ENCODE measurements around the gene LYSMD3. TPM values are rescaled to one million over a fixed set of nuclear protein-coding genes. Genes with fewer than 3 reads are reported as not detected.
"Not testable (repeated sequence)": the region's sequence is repeated elsewhere in the genome, so short reads cannot be mapped to it uniquely, and the experiment has no call there.

The LYSMD3 gene
- 13.2 TPM for polyA plus RNA-seq (2013, experiment 1 of 4)
- polyA plus RNA-seq (2013, experiment 2 of 4): 11.2 TPM
- 11.4 TPM for polyA plus RNA-seq (2013, experiment 3 of 4)
- polyA plus RNA-seq (2013, experiment 4 of 4): 11.5 TPM

DNA sequence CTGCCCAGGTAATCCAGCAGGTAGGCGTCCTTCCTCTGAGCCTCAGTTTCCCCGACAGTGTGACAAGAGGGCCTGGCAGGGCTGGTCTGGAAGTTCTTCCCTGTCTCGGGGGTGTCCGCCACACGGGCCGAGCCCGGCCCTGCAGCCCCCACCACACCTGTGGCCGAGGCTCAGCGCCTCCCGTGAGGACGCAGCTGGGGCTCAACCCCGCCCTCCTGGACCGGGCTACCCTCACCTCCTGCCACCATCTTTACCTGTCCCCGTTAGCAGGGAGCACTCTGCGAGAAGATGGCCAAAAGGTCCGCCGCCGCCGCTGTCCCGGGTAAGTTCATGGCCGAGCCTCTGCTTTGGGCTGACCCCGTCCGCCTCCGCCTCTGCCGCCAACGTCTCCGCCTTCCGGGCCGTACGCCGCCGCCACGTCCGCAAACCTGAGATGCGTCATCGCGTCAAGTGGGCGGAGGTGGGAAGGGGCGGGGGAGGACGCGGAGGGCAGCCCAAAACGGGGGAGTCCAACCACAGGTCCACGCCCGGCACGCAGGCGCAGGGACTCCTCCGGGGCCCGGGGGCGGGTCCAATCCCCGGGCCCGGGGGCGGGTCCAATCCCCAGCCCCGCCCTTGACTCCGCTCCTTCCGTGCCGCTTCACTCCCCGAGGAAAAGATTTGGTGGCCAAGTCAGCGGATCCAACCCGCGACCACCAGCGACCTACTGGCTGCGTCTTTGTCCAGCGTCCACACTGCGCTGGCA lies at the start of gene LYSMD3:
TSS of gene LYSMD3 (minus strand) at position 391 of the 745 bp plus-strand sequence. CDS start 4,295 bp downstream, outside the sequence.
- Histone ChIP-seq H3K27ac (ENCODE audit: insufficient read depth, low read depth, low read length, poor library complexity, severe bottlenecking) (peak within 1 kb of the TSS; percentile 64), H3K4me1 (ENCODE audit: control insufficient read depth, insufficient read depth, low read length) (no peaks in the 10 kb centered on the region), H3K36me3 (ENCODE audit: control insufficient read depth, insufficient read depth, low read length) (no peaks in the 10 kb centered on the region), H3K9me3 (ENCODE audit: control insufficient read depth, low read length) (no peaks in the 10 kb centered on the region), H3K27me3 (ENCODE audit: control insufficient read depth, insufficient read depth, low read length, poor library complexity, severe bottlenecking) (no peaks in the 10 kb centered on the region), H3K4me3 (ENCODE audit: insufficient read depth, low read depth, low read length) (peak within 1 kb of the TSS; percentile 91)
- 0% methylated on average over 64 of the region's 64 CpGs for WGBS, 2 experiments

DNA sequence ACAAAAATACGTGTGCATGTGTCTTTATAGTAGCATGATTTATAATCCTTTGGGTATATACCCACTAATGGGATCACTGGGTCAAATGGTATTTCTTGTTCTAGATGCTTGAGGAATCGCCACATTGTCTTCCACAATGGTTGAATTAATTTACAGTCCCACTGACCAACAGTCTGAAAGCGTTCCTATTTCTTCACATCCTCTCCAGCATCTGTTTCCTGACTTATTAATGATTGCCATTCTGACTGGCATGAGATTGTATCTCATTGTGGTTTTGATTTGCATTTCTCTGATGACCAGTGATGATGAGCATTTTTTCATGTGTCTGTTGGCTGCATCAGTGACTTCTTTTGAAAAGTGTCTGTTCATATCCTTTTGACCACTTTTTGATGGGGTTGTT lies 47.2 kb upstream of the LYSMD3 start:
- H3K27ac ChIP-seq (ENCODE audit: insufficient read depth, low read depth, low read length, poor library complexity, severe bottlenecking); H3K36me3 ChIP-seq (ENCODE audit: control insufficient read depth, insufficient read depth, low read length); H3K4me1 ChIP-seq (ENCODE audit: control insufficient read depth, insufficient read depth, low read length); H3K27me3 ChIP-seq (ENCODE audit: control insufficient read depth, insufficient read depth, low read length, poor library complexity, severe bottlenecking); H3K9me3 ChIP-seq (ENCODE audit: control insufficient read depth, low read length); H3K4me3 ChIP-seq (ENCODE audit: insufficient read depth, low read depth, low read length): not testable (repeated sequence)
- 92 to 94% methylated on average over 3 of the region's 3 CpGs for WGBS, 2 experiments

DNA sequence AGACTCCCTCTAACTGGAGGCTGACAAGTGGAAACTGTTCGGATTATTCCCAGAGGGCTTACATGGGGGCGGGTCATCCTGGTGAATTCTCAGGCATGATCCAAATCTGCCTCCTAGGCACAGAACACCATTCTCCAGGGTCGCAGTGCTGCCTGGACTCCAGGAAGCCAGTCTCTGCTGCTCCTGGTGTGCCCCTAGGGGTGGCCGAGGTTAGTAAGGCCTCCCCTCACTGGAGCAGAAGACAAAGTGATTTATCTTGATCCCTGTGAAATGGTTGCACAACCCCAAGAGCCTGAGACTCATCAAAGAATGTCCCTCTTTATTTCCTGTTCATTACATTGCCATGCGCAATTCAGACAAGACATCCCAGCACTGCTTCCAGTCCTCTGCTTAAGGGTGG lies 46.3 kb upstream of the LYSMD3 start:
- H3K9me3 ChIP-seq (ENCODE audit: control insufficient read depth, low read length): no peaks in the 10 kb centered on the region
- H3K36me3 ChIP-seq (ENCODE audit: control insufficient read depth, insufficient read depth, low read length): no peaks in the 10 kb centered on the region
- no peak overlapping the region for H3K4me3 ChIP-seq (ENCODE audit: insufficient read depth, low read depth, low read length)
- no peak overlapping the region for H3K27ac ChIP-seq (ENCODE audit: insufficient read depth, low read depth, low read length, poor library complexity, severe bottlenecking)
- WGBS, 2 experiments: 96% methylated on average over 4 to 5 of the region's 5 CpGs
- H3K4me1 ChIP-seq (ENCODE audit: control insufficient read depth, insufficient read depth, low read length): no peaks in the 10 kb centered on the region
- H3K27me3 ChIP-seq (ENCODE audit: control insufficient read depth, insufficient read depth, low read length, poor library complexity, severe bottlenecking): no peaks in the 10 kb centered on the region

DNA sequence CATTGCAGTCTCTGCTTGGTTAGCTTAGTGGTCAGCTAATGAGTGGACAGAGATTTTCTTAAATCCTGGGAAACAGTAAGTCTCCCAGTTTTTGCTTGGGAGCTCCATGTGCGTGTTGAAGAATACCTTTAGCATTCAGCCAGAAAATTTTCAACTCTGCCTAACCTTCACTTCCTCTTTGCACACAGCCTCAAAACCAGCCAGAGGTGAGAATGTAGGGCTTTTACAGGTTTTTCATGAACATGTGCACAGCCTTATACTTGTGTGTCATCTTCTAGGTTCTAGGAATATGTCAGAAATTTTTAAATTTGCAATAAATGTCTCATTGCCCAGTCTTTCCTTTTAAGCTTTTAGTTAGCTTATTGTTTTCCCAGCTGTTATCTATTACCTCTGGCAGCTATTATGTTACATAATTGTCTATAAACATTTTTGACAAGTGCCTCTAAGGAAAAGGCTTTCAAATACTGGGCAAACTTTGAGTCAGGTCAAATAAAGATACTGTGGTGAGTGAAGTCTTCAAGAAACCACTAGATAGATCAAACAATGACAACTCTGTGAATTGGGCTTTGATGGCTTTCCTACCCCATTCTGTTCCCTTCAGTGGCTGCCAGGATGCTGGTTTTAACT lies 41.9 kb upstream of the LYSMD3 start:
- Histone ChIP-seq H3K9me3 (ENCODE audit: control insufficient read depth, low read length) (no peaks in the 10 kb centered on the region), H3K27ac (ENCODE audit: insufficient read depth, low read depth, low read length, poor library complexity, severe bottlenecking) (no peak overlapping the region), H3K36me3 (ENCODE audit: control insufficient read depth, insufficient read depth, low read length) (no peaks in the 10 kb centered on the region), H3K4me3 (ENCODE audit: insufficient read depth, low read depth, low read length) (no peak overlapping the region), H3K27me3 (ENCODE audit: control insufficient read depth, insufficient read depth, low read length, poor library complexity, severe bottlenecking) (no peaks in the 10 kb centered on the region), H3K4me1 (ENCODE audit: control insufficient read depth, insufficient read depth, low read length) (no peaks in the 10 kb centered on the region)
- 87 to 100% methylated on average over 1 of the region's 1 CpG for WGBS, 2 experiments

DNA sequence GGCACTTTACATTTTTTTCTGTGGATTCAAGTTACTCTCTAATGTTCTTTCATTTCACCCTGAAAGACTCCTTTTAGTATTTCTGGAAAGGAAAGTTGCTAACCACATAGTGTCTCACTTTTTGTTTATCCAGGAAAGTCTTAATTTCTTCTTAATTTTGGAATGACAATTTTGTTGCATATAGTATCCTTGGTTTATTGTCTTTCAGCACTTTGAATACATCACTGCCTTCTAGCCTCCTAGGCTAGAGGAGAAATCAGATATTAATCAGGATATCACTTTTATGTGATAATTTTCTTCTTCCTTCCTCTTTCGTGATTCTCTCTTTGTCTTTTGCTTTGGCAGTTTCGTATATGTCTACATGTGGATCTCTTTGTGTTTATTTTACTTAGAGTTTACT lies 40.6 kb upstream of the LYSMD3 start:
- WGBS, 2 experiments: 100% methylated on average over 1 of the region's 2 CpGs; no CpG with 5 or more reads in 1 of the 2 experiments
- no peak overlapping the region for H3K27ac ChIP-seq (ENCODE audit: insufficient read depth, low read depth, low read length, poor library complexity, severe bottlenecking)
- H3K9me3 ChIP-seq (ENCODE audit: control insufficient read depth, low read length): no peaks in the 10 kb centered on the region
- H3K27me3 ChIP-seq (ENCODE audit: control insufficient read depth, insufficient read depth, low read length, poor library complexity, severe bottlenecking): no peaks in the 10 kb centered on the region
- H3K36me3 ChIP-seq (ENCODE audit: control insufficient read depth, insufficient read depth, low read length): no peaks in the 10 kb centered on the region
- no peaks in the 10 kb centered on the region for H3K4me1 ChIP-seq (ENCODE audit: control insufficient read depth, insufficient read depth, low read length)
- H3K4me3 ChIP-seq (ENCODE audit: insufficient read depth, low read depth, low read length): no peak overlapping the region

DNA sequence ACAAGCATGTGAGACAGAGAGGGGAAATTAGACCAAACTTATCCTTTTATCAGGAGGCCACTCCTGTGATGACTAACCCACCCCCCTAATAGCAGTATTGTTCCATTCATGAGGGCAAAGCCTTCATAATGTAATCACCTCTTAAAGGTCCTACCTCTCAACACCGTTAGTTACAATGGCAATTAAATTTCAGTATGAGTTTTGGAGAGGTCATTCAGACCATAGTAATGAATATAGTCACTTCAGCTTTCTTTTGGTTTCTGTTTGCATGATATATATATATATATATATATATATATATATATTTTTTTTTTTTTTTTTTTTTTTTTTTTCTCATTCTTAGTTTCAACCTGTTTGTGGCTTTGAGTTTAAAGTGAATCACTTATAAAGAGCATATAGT lies 39.7 kb upstream of the LYSMD3 start:
- H3K27me3 ChIP-seq (ENCODE audit: control insufficient read depth, insufficient read depth, low read length, poor library complexity, severe bottlenecking): no peaks in the 10 kb centered on the region
- H3K27ac ChIP-seq (ENCODE audit: insufficient read depth, low read depth, low read length, poor library complexity, severe bottlenecking): no peak overlapping the region
- no peak overlapping the region for H3K4me3 ChIP-seq (ENCODE audit: insufficient read depth, low read depth, low read length)
- no peaks in the 10 kb centered on the region for H3K4me1 ChIP-seq (ENCODE audit: control insufficient read depth, insufficient read depth, low read length)
- no peaks in the 10 kb centered on the region for H3K36me3 ChIP-seq (ENCODE audit: control insufficient read depth, insufficient read depth, low read length)
- WGBS, 2 experiments: 80% methylated on average over 1 of the region's 1 CpG; no CpG with 5 or more reads in 1 of the 2 experiments
- H3K9me3 ChIP-seq (ENCODE audit: control insufficient read depth, low read length): no peaks in the 10 kb centered on the region

DNA sequence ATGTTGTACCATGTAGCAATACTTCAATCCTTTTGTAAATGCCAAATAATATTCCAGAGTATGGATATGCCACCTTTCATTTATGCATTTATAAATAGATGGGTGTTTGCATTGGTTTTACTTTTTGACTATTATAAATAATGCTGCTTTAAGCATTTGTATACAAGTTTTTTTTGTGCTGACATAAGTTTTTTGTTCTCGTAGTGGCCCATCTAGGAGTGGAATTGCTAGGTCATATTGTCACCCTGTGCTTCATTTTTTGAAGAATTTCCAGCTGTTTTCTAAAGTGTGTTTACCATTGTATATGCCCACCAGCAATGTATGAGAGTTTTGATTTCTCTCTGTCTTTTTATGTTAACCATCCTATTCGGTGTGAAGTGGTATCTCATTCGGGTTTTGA lies 36.1 kb upstream of the LYSMD3 start:
- WGBS, 2 experiments: 93 to 98% methylated on average over 3 of the region's 3 CpGs
- H3K9me3 ChIP-seq (ENCODE audit: control insufficient read depth, low read length): no peaks in the 10 kb centered on the region
- H3K27me3 ChIP-seq (ENCODE audit: control insufficient read depth, insufficient read depth, low read length, poor library complexity, severe bottlenecking): no peaks in the 10 kb centered on the region
- H3K36me3 ChIP-seq (ENCODE audit: control insufficient read depth, insufficient read depth, low read length): no peaks in the 10 kb centered on the region
- H3K4me1 ChIP-seq (ENCODE audit: control insufficient read depth, insufficient read depth, low read length): peaks cover 11% of the 10 kb centered on the region
- H3K4me3 ChIP-seq (ENCODE audit: insufficient read depth, low read depth, low read length): no peak overlapping the region
- H3K27ac ChIP-seq (ENCODE audit: insufficient read depth, low read depth, low read length, poor library complexity, severe bottlenecking): no peak overlapping the region

DNA sequence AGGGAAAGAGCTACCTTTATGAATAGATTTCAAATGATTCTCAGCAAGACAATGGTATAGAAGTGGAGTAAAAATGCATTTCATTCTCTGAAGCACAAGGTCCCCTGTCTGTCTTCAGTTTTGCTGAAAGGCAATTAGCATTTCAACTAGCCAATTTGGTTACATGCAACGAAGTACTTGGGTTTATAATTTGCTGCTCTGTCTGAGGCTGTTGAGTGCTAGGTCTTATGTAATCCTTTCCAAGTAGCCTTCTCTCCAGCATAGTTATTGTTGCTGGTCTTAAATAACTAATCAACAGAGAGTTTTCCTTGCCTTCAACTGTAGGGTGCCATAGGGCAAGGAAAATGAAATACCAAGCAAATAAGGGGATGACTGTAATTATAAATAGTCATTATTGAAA lies 33.7 kb upstream of the LYSMD3 start:
- 9 to 14% methylated on average over 1 of the region's 1 CpG for WGBS, 2 experiments
- peak overlapping the region; percentile 16 for H3K27ac ChIP-seq (ENCODE audit: insufficient read depth, low read depth, low read length, poor library complexity, severe bottlenecking)
- peaks cover under 1% of the 10 kb centered on the region for H3K27me3 ChIP-seq (ENCODE audit: control insufficient read depth, insufficient read depth, low read length, poor library complexity, severe bottlenecking)
- H3K4me3 ChIP-seq (ENCODE audit: insufficient read depth, low read depth, low read length): no peak overlapping the region
- no peaks in the 10 kb centered on the region for H3K9me3 ChIP-seq (ENCODE audit: control insufficient read depth, low read length)
- peaks cover 11% of the 10 kb centered on the region for H3K4me1 ChIP-seq (ENCODE audit: control insufficient read depth, insufficient read depth, low read length)
- no peaks in the 10 kb centered on the region for H3K36me3 ChIP-seq (ENCODE audit: control insufficient read depth, insufficient read depth, low read length)

DNA sequence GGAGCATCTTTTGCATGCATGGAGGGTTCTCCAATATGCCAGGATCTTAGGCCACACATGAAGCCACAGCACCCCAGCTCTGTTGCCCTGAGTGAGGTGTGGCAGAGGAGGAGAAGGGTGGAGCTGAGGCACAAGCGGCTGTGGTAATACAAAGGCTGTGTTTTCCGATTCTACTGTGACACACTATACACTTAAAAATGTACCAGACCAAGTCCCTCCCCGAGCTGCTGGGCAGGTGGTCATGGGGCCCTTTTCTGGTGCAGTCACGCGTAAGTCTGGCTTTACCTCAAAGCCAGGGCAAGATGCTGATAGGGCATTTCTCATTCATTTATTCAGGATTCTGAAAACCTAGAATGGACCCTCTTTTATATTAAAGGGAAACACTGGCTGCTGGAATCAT lies 33.0 kb upstream of the LYSMD3 start:
- Histone ChIP-seq H3K4me3 (ENCODE audit: insufficient read depth, low read depth, low read length) (no peak overlapping the region), H3K27me3 (ENCODE audit: control insufficient read depth, insufficient read depth, low read length, poor library complexity, severe bottlenecking) (peaks cover 9% of the 10 kb centered on the region), H3K36me3 (ENCODE audit: control insufficient read depth, insufficient read depth, low read length) (no peaks in the 10 kb centered on the region), H3K27ac (ENCODE audit: insufficient read depth, low read depth, low read length, poor library complexity, severe bottlenecking) (peak overlapping the region; percentile 6), H3K4me1 (ENCODE audit: control insufficient read depth, insufficient read depth, low read length) (peaks cover 18% of the 10 kb centered on the region), H3K9me3 (ENCODE audit: control insufficient read depth, low read length) (no peaks in the 10 kb centered on the region)
- WGBS, 2 experiments: 33 to 36% methylated on average over 5 of the region's 5 CpGs

DNA sequence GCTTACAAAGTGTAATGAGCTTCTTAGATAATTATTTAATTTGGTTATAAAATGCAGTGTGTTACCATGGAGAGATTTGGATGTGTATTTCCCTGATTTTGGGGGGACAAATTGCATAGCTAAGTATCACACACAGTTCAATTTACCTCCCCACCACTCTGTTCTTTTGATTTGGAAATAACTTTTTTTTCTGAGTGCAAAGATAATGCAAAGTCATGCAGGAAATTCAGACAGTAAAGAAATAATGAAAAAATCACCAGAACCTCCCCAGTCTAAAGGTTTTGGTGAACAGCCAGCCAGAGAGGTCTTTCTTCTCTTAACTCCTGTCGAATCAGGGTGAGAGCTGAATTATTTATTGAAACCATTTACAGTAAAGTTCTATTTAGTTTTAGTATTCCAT lies 32.4 kb upstream of the LYSMD3 start:
- Histone ChIP-seq H3K4me1 (ENCODE audit: control insufficient read depth, insufficient read depth, low read length) (peaks cover 19% of the 10 kb centered on the region), H3K9me3 (ENCODE audit: control insufficient read depth, low read length) (no peaks in the 10 kb centered on the region), H3K4me3 (ENCODE audit: insufficient read depth, low read depth, low read length) (no peak overlapping the region), H3K27ac (ENCODE audit: insufficient read depth, low read depth, low read length, poor library complexity, severe bottlenecking) (no peak overlapping the region), H3K36me3 (ENCODE audit: control insufficient read depth, insufficient read depth, low read length) (no peaks in the 10 kb centered on the region), H3K27me3 (ENCODE audit: control insufficient read depth, insufficient read depth, low read length, poor library complexity, severe bottlenecking) (peaks cover 14% of the 10 kb centered on the region)
- 40% methylated on average over 1 of the region's 1 CpG; no CpG with 5 or more reads in 1 of the 2 experiments for WGBS, 2 experiments
